HG02981 (cell line): Measurements from ENCODE around the gene IFT57.
"Not testable (repeated sequence)": the region's sequence is repeated elsewhere in the genome, so short reads cannot be mapped to it uniquely, and the experiment has no call there.

ENCODE experiments used
- ATAC-seq: cut with Tn5 transposase; IDR thresholded peaks from one replicate; pipeline ENCODE4 v1.9.1; 2021; ENCODE audit warnings: mild to moderate bottlenecking, moderate library complexity; ENCODE audit not compliant: unreplicated experiment

IFT57 gene, protein sequence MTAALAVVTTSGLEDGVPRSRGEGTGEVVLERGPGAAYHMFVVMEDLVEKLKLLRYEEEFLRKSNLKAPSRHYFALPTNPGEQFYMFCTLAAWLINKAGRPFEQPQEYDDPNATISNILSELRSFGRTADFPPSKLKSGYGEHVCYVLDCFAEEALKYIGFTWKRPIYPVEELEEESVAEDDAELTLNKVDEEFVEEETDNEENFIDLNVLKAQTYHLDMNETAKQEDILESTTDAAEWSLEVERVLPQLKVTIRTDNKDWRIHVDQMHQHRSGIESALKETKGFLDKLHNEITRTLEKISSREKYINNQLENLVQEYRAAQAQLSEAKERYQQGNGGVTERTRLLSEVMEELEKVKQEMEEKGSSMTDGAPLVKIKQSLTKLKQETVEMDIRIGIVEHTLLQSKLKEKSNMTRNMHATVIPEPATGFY

DNA sequence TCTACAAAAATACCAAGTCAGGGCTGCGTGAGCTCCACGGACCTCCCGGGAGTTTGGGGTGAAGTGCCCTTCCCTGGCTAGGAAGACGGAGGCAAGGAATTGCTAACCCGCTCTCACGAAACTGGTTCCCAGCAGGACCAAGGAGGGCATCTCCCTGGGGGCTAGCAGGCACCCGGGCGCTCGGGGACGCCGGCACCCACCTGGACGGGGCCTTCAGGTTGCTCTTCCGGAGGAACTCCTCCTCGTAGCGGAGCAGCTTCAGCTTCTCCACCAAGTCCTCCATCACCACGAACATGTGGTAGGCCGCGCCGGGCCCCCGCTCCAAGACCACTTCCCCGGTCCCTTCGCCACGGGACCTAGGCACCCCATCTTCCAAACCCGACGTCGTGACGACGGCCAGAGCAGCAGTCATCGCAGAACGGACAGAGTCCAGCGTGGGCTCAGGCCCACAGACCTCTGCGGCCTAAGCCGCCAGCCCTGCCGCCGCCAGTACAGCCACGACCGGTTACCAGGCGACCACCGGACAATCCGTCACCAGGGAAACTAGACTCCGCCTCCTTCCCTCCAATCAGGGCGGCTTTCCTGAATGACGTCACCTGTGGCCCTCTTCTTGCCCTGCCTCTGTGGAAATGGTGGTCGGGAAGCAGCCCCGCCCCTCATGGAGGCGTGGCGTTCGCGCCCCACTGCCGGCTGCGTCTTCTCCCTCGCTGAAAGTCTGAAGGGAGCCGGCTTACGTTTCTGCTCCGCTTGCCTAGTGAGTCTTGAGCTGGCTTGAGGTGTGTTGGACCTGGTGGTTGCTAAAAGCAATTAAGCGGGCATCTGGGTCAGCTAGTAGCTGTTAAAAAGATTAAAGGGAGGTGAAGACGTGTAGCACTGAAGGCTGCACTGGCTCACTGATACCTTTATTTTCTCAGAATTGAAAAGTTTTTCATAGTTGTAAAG, at the start of gene IFT57:
IFT57 (minus strand) TSS at position 514 of the 942 bp plus-strand sequence; CDS start at position 412, 102 bp downstream.
- peak; percentile 91 for ATAC-seq

GRCh38 chr3:108271626-108272025, 49.4 kb upstream of the IFT57 start:
- ATAC-seq, result no peak

- ATAC-seq, result not testable (repeated sequence)
Measured at GRCh38 chr3:108268235-108268634, 46.0 kb upstream of the IFT57 start.

GRCh38 chr3:108264534-108265298, 42.5 kb upstream of the IFT57 start:
- ATAC-seq, result peak; percentile 94

DNA sequence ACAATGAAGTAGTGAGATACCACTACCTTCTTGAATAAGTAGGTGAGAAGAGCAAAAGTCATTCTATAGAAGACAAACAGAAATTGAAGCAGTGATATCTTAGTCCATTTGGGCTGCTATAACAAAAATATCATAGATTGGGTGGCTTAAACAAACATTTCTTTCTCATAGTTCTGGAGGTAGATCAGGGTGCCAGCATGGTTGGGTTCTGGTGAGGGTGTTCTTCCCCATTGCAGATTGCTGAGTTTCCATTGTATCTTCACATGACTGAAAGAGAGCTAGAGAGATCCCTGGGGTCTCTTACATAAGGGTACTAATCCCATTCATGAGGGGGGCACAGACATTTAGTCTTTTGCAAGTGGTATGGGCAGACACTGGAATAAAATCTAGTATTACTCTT, 32.9 kb upstream of the IFT57 start:
- no peak for ATAC-seq

DNA sequence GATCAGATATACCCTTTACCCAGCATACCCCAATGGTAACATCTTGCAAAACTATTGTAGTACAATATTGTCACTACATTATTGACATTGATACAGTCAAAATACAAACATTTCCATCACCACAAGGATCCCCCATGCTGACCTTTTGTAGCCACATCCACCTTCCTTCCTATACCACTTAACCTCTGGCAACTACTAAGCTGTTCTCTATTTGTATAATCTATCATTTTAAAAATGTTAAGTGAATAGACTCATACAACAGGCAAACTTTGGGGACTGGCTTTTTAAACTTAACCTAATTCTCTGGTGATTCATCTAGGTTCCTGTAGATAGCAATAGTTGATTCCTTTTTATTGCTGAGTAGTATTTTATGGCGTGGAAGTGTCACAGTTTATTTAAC, 29.6 kb upstream of the IFT57 start:
- ATAC-seq, result no peak

GRCh38 chr3:108251265-108251664, 29.0 kb upstream of the IFT57 start:
- ATAC-seq, result no peak

DNA sequence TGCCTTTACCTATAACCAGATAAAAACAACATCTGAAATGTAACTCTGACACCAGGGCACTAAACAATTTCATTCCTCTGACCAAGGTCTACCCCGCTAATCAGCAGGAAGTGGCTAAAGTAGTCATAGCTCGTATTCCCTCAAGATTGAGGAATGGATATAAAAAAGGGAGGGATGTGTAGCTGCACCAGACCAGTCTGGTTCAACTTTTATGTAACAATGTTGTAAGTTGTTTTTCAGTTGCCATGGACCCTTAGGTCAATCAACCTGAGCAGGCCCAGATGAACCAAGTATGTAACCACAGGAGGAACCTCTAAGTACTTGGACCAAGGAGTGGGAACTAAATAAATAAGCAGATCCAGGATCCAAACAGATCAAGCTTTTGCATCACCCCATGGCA, 28.4 kb upstream of the IFT57 start:
- ATAC-seq, result no peak

DNA sequence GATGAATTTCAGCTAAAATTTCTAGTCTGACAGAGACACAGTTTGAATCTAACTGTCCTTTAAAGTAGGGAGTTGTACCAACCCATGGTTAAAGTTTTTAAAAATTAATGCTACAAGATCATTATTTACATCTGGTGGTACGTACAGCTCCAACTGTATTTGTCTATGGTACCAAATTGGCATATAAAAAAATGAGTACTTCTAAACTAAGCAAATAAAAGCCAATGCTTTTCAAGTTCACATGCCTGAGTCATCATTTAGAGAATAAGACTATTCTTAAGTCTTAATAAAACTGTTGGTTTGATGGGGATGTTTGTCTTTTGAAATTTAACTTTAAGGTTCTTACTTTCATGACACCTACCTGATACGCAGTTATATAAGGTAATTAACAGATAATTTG, 21.0 kb upstream of the IFT57 start:
- no peak for ATAC-seq

DNA sequence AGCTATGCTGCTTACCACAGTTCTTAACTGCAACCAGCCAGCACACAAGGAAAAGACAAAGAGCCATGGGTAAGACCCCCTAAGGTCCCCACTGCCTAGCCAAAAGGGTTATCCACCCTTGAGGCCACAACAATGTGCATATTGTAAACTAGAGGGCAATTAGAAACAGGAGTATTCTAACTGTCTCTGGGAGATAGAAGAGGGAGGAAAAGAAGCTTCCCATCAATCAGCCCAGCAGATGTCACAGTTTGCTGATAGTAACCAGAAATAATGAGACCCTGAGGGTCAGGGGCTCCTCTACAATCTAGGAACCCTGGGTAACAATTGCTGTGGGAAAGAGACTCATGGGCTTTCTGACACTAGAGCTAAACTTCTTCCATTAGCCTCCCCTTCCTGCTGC, 20.6 kb upstream of the IFT57 start:
- ATAC-seq, result no peak

DNA sequence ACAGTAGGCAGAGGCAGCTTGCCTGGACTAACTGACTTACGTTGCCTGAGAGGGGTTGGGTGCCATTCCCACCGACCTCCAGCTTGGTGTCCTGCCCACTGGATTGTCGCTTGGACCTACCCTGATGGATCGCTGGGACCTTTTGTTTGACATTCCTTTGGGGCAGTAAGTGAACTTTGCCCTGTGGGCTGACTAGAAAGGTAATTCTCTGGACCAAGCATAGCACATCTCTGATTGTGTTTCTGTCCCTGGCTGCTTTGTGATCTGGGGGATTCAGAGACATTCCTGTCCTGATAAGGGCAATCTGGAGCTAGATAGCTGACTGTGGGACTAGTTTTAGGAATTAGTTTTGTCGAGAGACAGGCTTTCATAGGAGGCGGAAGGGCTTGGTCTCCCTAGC, 19.5 kb upstream of the IFT57 start:
- no peak for ATAC-seq

DNA sequence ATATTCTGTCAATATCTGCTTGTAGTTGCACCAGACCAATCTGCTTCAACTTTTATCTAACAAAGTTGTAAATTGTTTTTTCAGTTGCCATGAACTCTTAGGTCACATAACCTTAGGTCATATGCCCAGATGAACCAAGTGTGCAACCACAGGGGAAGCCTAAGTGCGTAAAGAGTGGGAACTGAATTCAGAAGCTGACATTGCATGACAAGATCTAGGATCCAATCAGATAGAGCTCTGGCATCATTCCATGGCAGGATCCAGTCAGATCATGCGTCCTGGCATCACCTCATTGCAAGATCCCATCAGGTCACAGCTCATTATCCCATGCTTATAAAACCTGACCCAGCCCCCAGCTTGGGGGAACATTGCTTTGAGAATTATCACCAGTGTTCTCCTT, 18.9 kb upstream of the IFT57 start:
- ATAC-seq, result no peak

DNA sequence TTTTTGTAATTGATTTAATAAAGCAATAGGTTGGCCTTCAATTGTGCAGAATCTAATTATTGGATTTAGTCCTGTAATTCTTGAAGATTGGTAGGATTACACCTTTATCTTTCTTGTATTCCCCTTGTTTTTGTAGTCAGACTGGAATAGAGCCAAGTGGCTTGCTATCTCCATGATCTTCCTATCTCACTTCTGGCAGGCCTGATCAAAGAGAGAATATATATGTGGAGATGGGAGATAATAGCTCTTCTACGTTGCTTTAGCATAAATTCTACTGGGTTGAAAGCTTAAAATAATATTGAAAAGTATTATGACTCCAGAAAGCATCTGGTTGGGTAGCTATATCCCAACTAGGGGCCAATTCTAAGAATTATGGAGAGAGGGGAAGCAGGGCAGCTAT, 16.9 kb upstream of the IFT57 start:
- no peak for ATAC-seq

DNA sequence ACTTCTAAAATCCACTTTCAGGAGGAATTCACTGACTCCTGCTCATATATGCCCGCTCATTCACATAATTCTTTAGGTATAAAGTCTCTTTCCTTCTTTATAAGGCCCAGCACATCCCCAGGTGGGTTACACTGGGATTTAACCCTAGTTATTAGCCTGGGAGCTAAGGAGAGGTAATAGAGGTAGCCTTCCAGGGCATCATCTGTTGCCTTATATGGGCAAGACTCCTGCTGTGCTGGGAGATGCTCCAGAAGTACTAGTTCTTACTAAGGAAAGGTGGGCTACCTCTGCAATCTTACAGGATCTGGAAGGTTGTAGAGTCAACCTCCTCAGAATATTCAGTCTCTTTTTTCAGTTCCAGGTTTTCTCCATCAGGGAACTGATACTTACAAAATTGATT, 13.1 kb upstream of the IFT57 start:
- ATAC-seq, result no peak

DNA sequence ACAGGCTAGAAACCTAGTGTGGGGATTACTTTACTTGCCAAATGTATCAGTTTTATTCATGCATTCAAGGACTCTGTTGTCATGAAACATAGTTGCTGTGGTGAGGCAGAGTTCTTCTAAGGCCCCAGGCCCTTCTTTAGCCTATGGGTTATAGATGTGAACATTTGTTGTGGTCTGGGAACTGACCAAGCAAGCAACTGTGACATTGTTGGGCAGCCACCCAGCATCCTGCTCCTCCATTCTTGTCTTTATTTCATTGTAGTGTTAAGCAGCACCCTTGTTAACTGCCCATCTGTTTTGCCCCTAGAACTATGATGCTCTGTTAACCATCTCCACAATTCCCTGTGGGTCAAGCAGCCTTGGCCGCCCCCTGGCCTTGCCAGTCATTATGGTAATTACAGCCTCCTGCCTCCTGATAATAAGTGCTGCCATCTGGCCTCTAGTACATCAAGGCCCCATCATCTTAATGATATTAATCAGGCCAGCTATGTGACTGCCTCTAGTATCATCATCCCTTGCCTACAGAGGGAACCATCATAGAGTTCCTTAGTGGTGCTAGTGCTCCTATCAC, 12.2 kb upstream of the IFT57 start:
- ATAC-seq, result no peak

GRCh38 chr3:108228286-108228685, 6.1 kb upstream of the IFT57 start:
- no peak for ATAC-seq

- ATAC-seq, result no peak
Measured at GRCh38 chr3:108227131-108227530, 4.9 kb upstream of the IFT57 start.

- ATAC-seq, result no peak
Measured at GRCh38 chr3:108225221-108225620, 3.0 kb upstream of the IFT57 start.

GRCh38 chr3:108223928-108224327, 1.7 kb upstream of the IFT57 start:
- ATAC-seq, result no peak

GRCh38 chr3:108222853-108223565, 785 bp upstream of the IFT57 start:
- ATAC-seq, result no peak
